CD4-positive, alpha-beta T cell (primary cell): ENCODE measurements around the gene SLC27A1. TPM values are rescaled to one million over a fixed set of nuclear protein-coding genes. Genes with fewer than 3 reads are reported as not detected.
A peak's percentile ranks its signal among the peaks of the same experiment; 100 is the strongest.

ENCODE experiments used
- ATAC-seq: fragments of 200-7000 bp; cut with Tn5 transposase; one replicate; pipeline ENCODE4 v1.10.0; 2022; ENCODE audit warnings: mild to moderate bottlenecking; ENCODE audit not compliant: poor library complexity
- CTCF ChIA-PET: fragments of 350-600 bp; sonication (Branson Sonifier 250); formaldehyde crosslinking; loops from one replicate; lab custom pipeline; 2021; ENCODE audit warnings: antibody characterized with exemption, inconsistent platforms; lab: Charles Lee
- POLR2A ChIA-PET: fragments of 350-600 bp; sonication (Branson Sonifier 250); formaldehyde crosslinking; loops from one replicate; lab custom pipeline; 2021; ENCODE audit warnings: antibody characterized with exemption, inconsistent platforms; lab: Charles Lee
- DNase-seq, 14 experiments: peaks; one replicate each; pipeline ENCODE4 v3.0.0-alpha.2; 2013 to 2020; ENCODE audit warnings: mixed read lengths in 2 of 14
- H3K27ac ChIP-seq, 2 donors: one replicate each; pipeline versions ENCODE4 v1.5.1 to v1.7.0; 2013; ENCODE audit warnings: low read length in 2 of 2, low read depth in 1 of 2, mild to moderate bottlenecking in 1 of 2
- H3K27me3 ChIP-seq, 2 experiments: 1 replicate in 1 of 2; 2 replicates in 1 of 2; pipeline versions ENCODE4 v1.6.1 to v1.7.0; 2013; ENCODE audit warnings: low read length in 2 of 2, control low read depth in 1 of 2, mild to moderate bottlenecking in 1 of 2, moderate library complexity in 1 of 2; ENCODE audit not compliant: insufficient read depth in 2 of 2, control insufficient read depth in 1 of 2
- H3K36me3 ChIP-seq: one replicate; pipeline ENCODE4 v1.6.1; 2013; ENCODE audit warnings: low read length, control low read depth; ENCODE audit not compliant: insufficient read depth
- H3K4me1 ChIP-seq: one replicate; pipeline ENCODE4 v1.6.1; 2013; ENCODE audit warnings: low read length, control low read depth; ENCODE audit not compliant: insufficient read depth
- H3K4me3 ChIP-seq: one replicate; pipeline ENCODE4 v1.5.1; 2013; ENCODE audit warnings: mild to moderate bottlenecking, low read length, moderate library complexity
- H3K9me3 ChIP-seq, 2 experiments: 1 replicate in 1 of 2; 2 replicates in 1 of 2; pipeline versions ENCODE4 v1.6.1 to v1.7.0; 2013; ENCODE audit warnings: low read length in 2 of 2, mild to moderate bottlenecking in 2 of 2, control low read depth in 1 of 2, moderate library complexity in 1 of 2; ENCODE audit not compliant: control insufficient read depth in 1 of 2, insufficient read depth in 1 of 2
- H3K27ac Mint-ChIP-seq: one replicate; pipeline ENCODE4 v1.8.0; 2020; ENCODE audit warnings: mixed read lengths
- H3K27me3 Mint-ChIP-seq: one replicate; pipeline ENCODE4 v1.8.0; 2021; ENCODE audit warnings: mixed read lengths
- H3K36me3 Mint-ChIP-seq: one replicate; pipeline ENCODE4 v1.8.0; 2021; ENCODE audit warnings: low read depth, mixed read lengths
- H3K4me1 Mint-ChIP-seq: one replicate; pipeline ENCODE4 v1.8.0; 2021; ENCODE audit warnings: low read depth, mixed read lengths
- H3K4me3 Mint-ChIP-seq: one replicate; pipeline ENCODE4 v1.8.0; 2020; ENCODE audit warnings: mild to moderate bottlenecking, mixed read lengths
- H3K9me3 Mint-ChIP-seq: one replicate; pipeline ENCODE4 v1.8.0; 2020; ENCODE audit warnings: mixed read lengths
- intact Hi-C, 2 experiments: fragments of 100-400 bp; cut with DNase I in 1 of 2; cut with micrococcal nuclease in 1 of 2; formaldehyde crosslinking; loops; one replicate each; pipeline versions ENCODE4 v1.15.1 to v1.9.0; 2023 to 2025; cut with DNase I, micrococcal nuclease
- total RNA-seq, 174 experiments: library from RNA in 2 of 174; stranded (reverse) in 2 of 174; gene quantifications; one replicate each; pipeline ENCODE4 v1.2.3 and lab custom pipeline; 2021 to 2026
- TF ChIP-seq, protein P1 (sequence below): fragments of 200-600 bp; IDR thresholded peaks from one replicate; pipeline ENCODE4 v1.8.0; 2022; ENCODE audit warnings: antibody characterized with exemption, mild to moderate bottlenecking

Gene SLC27A1
- total RNA-seq, 2 experiments from 2014 or later, result 3.0 TPM

DNA sequence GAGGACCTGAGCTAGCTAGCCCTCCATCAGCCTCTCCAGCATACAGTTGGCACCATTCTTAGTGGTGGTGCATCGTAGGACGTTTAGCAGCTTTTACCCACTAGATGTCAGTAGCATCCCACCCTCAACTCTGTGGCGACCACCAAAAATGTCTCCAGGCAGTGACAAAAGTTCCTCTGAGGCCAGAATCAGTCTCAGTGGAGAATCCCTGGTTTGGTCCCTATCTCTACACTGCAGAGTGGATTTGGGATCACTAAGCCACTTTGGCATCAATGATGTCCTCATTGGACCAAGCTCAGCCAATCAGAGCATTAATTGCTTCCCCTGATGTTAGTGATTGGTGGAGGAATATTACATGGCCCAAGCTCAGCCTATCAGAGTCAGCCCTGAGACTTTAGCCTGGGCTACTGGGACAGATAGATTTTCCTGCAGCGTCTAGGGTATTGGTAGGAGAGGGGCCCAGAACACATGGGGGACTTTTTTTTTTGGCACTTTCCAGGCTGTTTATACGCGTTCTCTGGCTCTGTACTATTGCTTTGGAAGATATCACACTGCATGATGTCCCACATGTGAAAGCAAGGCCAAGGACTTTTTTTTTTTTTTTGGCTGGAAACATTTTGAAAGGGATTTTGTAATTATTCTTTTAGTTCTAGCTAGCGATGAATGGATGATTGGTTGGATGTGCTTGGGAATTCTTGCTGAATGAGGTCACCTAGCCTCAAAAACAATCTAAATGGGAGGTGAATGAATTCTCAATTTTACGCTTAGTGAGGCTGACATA is 28.9 kb upstream of the SLC27A1 start:
- ATAC-seq, result peak; percentile 46
- no peak overlapping the region for H3K4me3 Mint-ChIP-seq
- H3K36me3 ChIP-seq, result no peaks in the 10 kb centered on the region
- H3K27me3 ChIP-seq, result peaks cover 0 to 2% of the 10 kb centered on the region in 2 experiments
- peaks cover 3 to 4% of the 10 kb centered on the region in 2 experiments for H3K9me3 ChIP-seq
- no peaks in the 10 kb centered on the region for H3K36me3 Mint-ChIP-seq
- TF ChIP-seq, protein P1, sequence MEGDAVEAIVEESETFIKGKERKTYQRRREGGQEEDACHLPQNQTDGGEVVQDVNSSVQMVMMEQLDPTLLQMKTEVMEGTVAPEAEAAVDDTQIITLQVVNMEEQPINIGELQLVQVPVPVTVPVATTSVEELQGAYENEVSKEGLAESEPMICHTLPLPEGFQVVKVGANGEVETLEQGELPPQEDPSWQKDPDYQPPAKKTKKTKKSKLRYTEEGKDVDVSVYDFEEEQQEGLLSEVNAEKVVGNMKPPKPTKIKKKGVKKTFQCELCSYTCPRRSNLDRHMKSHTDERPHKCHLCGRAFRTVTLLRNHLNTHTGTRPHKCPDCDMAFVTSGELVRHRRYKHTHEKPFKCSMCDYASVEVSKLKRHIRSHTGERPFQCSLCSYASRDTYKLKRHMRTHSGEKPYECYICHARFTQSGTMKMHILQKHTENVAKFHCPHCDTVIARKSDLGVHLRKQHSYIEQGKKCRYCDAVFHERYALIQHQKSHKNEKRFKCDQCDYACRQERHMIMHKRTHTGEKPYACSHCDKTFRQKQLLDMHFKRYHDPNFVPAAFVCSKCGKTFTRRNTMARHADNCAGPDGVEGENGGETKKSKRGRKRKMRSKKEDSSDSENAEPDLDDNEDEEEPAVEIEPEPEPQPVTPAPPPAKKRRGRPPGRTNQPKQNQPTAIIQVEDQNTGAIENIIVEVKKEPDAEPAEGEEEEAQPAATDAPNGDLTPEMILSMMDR, result peak; percentile 22
- CTCF ChIA-PET, result interaction anchor here (0.7 to 1.6 kb wide), 2 partner anchors 24 to 133 kb away, joined by 3 to 6 read pairs; no protein-coding TSS in a partner anchor
- H3K27ac ChIP-seq, result no peak overlapping the region
- DNase-seq, result peak in 5 of 14 experiments; percentile 12 to 54 (median 34)
- H3K27me3 Mint-ChIP-seq, result no peaks in the 10 kb centered on the region
- no peak overlapping the region for H3K4me3 ChIP-seq
- H3K9me3 Mint-ChIP-seq, result no peaks in the 10 kb centered on the region
- no peak overlapping the region for H3K27ac Mint-ChIP-seq
- POLR2A ChIA-PET, result no interaction called here
- no peaks in the 10 kb centered on the region for H3K4me1 ChIP-seq
- H3K4me1 Mint-ChIP-seq, result no peaks in the 10 kb centered on the region
- intact Hi-C loops, result loop anchor here in 1 of 2 experiments (10.0 kb wide), 1 partner anchor 413 kb away; the partner anchor contains the start of gene RPL18A

DNA sequence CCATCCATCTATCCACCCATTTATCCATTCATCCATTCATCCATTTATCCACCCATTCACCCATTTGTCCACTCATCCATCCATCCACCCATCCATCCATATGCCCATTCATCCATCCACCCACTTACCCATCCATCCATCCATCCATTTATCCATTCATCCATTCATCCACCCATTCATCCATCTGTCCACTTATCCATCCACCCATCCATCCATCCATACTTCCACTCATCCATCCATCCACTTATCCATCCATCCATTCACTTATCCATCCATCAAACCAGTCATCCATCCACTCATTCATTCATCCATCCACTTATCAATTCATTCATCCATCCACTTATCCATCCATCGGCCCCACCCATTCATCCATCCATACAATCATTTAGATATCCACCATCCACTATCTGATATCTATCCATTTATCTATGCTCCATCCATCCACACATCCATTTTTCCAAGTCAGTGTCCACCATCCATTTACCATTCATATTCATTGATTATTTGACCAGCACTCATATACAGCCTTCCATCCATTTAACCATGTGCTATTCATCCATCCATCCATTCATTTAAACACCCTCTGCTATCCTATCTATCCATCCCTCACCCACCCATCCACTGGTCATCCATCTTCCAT is 24.7 kb upstream of the SLC27A1 start:
- H3K9me3 Mint-ChIP-seq, result no peaks in the 10 kb centered on the region
- Histone ChIP-seq H3K36me3 (no peaks in the 10 kb centered on the region), H3K4me3 (no peak overlapping the region), H3K9me3 (peaks cover 0 to 4% of the 10 kb centered on the region in 2 experiments), H3K27me3 (peaks cover 0 to 9% of the 10 kb centered on the region in 2 experiments), H3K4me1 (peaks cover 11% of the 10 kb centered on the region), H3K27ac (no peak overlapping the region)
- H3K4me3 Mint-ChIP-seq, result no peak overlapping the region
- ChIA-PET POLR2A (no interaction called here), CTCF (no interaction called here)
- ATAC-seq (no peak), DNase-seq (no peak)
- peaks cover 8% of the 10 kb centered on the region for H3K4me1 Mint-ChIP-seq
- H3K36me3 Mint-ChIP-seq, result no peaks in the 10 kb centered on the region
- TF ChIP-seq, protein P1, result no peak
- no peak overlapping the region for H3K27ac Mint-ChIP-seq
- H3K27me3 Mint-ChIP-seq, result peaks cover 18% of the 10 kb centered on the region
- intact Hi-C loops, result loop anchor here in 1 of 2 experiments (10.0 kb wide), 1 partner anchor 409 kb away; the partner anchor contains the start of gene RPL18A

DNA sequence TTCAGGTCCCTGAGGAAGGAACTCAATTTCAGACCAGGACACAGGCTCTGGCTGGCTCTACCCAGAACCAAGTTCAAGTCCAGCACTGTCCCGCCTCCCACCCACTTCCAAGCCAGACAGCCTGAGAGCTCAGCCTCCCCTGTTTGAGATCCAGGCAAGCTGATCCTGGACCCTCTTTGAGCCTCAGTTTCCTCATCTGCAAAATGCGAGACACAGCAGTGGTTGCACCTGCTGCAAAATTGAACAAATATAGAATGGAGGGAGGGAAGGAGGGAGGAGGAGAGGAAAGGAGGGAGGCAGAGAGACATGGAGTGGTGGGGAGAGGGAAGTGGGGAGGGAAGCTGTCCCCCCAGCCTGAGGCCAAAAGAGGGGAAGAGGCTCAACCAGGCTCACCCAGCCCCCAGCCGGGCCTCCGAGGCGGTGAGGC is 22.6 kb upstream of the SLC27A1 start:
- H3K36me3 Mint-ChIP-seq, result no peaks in the 10 kb centered on the region
- CTCF ChIA-PET, result interaction anchor here (1.4 to 2.0 kb wide), 4 partner anchors 18 to 62 kb away, joined by 3 to 7 read pairs (median 5); partner anchors contain the start of gene BST2
- TF ChIP-seq, protein P1, result no peak
- Histone ChIP-seq H3K27ac (no peak overlapping the region), H3K4me3 (no peak overlapping the region), H3K9me3 (no peaks in the 10 kb centered on the region), H3K27me3 (peaks cover 0 to 6% of the 10 kb centered on the region in 2 experiments), H3K36me3 (no peaks in the 10 kb centered on the region), H3K4me1 (peaks cover 15% of the 10 kb centered on the region)
- no peak overlapping the region for H3K27ac Mint-ChIP-seq
- intact Hi-C loops, result loop anchor here in 1 of 2 experiments (10.0 kb wide), 1 partner anchor 407 kb away; the partner anchor contains the start of gene RPL18A
- peaks cover 34% of the 10 kb centered on the region for H3K27me3 Mint-ChIP-seq
- H3K4me1 Mint-ChIP-seq, result peaks cover 9% of the 10 kb centered on the region
- H3K4me3 Mint-ChIP-seq, result peak overlapping the region; percentile 1
- H3K9me3 Mint-ChIP-seq, result no peaks in the 10 kb centered on the region
- DNase-seq (no peak), ATAC-seq (no peak)
- POLR2A ChIA-PET, result interaction anchor here (0.7 to 1.0 kb wide), 2 partner anchors 11 to 18 kb away, joined by 3 to 4 read pairs; no protein-coding TSS in a partner anchor
